ENCODE measurements around the gene CHD2. TPM values are rescaled to one million over a fixed set of nuclear protein-coding genes. Genes with fewer than 3 reads are reported as not detected.
A peak's percentile ranks its signal among the peaks of the same experiment; 100 is the strongest.

Gene CHD2
- total RNA-seq, 6 donors from 2014 or later: 102 to 500 (median 155) TPM

- Histone ChIP-seq H3K27ac (peak overlapping the region; percentile 70 to 96 (median 81)), H3K4me1 (peaks cover 68 to 78% (median 71%) of the 10 kb centered on the region in 4 donors), H3K9me3 (no peaks in the 10 kb centered on the region), H3K27me3 (no peaks in the 10 kb centered on the region), H3K36me3 (peaks cover 8 to 29% (median 17%) of the 10 kb centered on the region in 4 donors), H3K4me3 (no peak overlapping the region)
- ATAC-seq (ENCODE audit: low FRiP score in 2 of 2) (peak; percentile 54 to 71), DNase-seq (no peak)
- TF ChIP-seq CTCF (IDR thresholded peaks at IDR 0.05) (no peak), POLR2AphosphoS5 (IDR thresholded peaks at IDR 0.05) (peak; percentile 21), EP300 (IDR thresholded peaks at IDR 0.05) (peak in 1 of 4 donors; percentile 90)
- 72 to 73% methylated on average over 4 of the region's 4 CpGs for WGBS, 2 donors
Observed at GRCh38 chr15:92921215-92922131, 21.3 kb downstream of the CHD2 start.

- ATAC-seq (ENCODE audit: low FRiP score in 2 of 2): no peak
- DNase-seq: no peak
- TF ChIP-seq CTCF (IDR thresholded peaks at IDR 0.05) (no peak), POLR2A (IDR thresholded peaks at IDR 0.05) (no peak), POLR2AphosphoS5 (IDR thresholded peaks at IDR 0.05) (no peak), EP300 (IDR thresholded peaks at IDR 0.05) (no peak)
- Histone ChIP-seq H3K27me3 (no peaks in the 10 kb centered on the region), H3K4me1 (peaks cover 57 to 68% (median 60%) of the 10 kb centered on the region in 4 donors), H3K36me3 (peaks cover 11 to 40% (median 25%) of the 10 kb centered on the region in 4 donors), H3K9me3 (no peaks in the 10 kb centered on the region), H3K27ac (peak overlapping the region; percentile 70 to 96 (median 81)), H3K4me3 (no peak overlapping the region)
- WGBS, 2 donors: 52 to 70% methylated on average over 5 of the region's 5 CpGs
Observed at GRCh38 chr15:92922418-92923002, 22.4 kb downstream of the CHD2 start.

DNA sequence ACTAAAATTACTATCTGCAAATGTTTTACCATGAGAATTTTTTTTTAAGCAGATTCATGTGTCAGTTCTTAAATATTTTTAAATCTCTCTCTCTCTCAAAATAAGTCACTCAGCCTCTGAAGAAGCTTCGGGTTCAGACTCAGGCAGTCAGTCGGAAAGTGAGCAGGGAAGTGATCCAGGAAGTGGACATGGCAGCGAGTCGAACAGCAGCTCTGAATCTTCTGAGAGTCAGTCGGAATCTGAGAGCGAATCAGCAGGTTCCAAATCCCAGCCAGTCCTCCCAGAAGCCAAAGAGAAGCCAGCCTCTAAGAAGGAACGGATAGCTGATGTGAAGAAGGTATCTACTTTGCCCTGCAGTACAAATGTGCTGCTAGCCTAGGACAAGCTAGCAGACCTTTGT is 24.1 kb downstream of the CHD2 start:
- peak overlapping the region in 2 of 4 donors; percentile 44 to 96 for H3K27ac ChIP-seq
- peak in 1 of 2 donors; percentile 12 for ATAC-seq (ENCODE audit: low FRiP score in 2 of 2)
- no peak overlapping the region for H3K4me3 ChIP-seq
- 52 to 55% methylated on average over 7 of the region's 7 CpGs for WGBS, 2 donors
- TF ChIP-seq CTCF (IDR thresholded peaks at IDR 0.05) (no peak), EP300 (IDR thresholded peaks at IDR 0.05) (no peak), POLR2AphosphoS5 (IDR thresholded peaks at IDR 0.05) (no peak), POLR2A (IDR thresholded peaks at IDR 0.05) (no peak)
- no peak for DNase-seq
- H3K4me1 ChIP-seq: peaks cover 43 to 55% (median 51%) of the 10 kb centered on the region in 4 donors
- H3K36me3 ChIP-seq: peaks cover 25 to 57% (median 41%) of the 10 kb centered on the region in 4 donors
- H3K9me3 ChIP-seq: no peaks in the 10 kb centered on the region
- no peaks in the 10 kb centered on the region for H3K27me3 ChIP-seq

DNA sequence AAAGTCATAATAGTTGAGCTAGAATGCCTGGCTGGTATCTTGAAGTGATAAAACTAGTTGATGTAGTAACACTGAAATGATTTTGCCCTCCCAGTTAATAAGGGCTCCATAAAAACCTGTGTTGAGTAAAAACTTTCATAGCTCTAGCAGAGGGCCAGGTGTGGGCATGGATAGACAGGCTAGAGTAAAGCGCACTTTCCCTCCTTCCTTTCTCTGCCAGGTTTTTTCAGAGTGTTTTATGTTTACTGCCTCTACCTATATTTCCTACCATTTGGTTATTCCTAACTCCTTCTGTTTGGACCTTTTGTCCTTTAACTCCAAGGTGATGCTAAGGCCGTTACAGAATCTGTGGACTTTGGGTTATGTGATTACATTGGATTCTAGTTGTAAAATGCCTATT is 25.3 kb downstream of the CHD2 start:
- Histone ChIP-seq H3K4me1 (peaks cover 39 to 45% (median 44%) of the 10 kb centered on the region in 4 donors), H3K27me3 (no peaks in the 10 kb centered on the region), H3K4me3 (no peak overlapping the region), H3K36me3 (peaks cover 26 to 69% (median 52%) of the 10 kb centered on the region in 4 donors), H3K9me3 (no peaks in the 10 kb centered on the region), H3K27ac (no peak overlapping the region)
- TF ChIP-seq CTCF (IDR thresholded peaks at IDR 0.05) (no peak), EP300 (IDR thresholded peaks at IDR 0.05) (no peak)
- 97 to 98% methylated on average over 2 of the region's 2 CpGs for WGBS, 2 donors
- DNase-seq (no peak), ATAC-seq (ENCODE audit: low FRiP score in 2 of 2) (no peak)

Data from upper lobe of left lung (tissue), 6 donors.